GM12872 (cell line): ENCODE data around the gene PLOD3.

ENCODE experiments used
- TF ChIP-seq, protein P1 (sequence below): IDR thresholded peaks from 3 replicates; pipeline ENCODE4 v1.5.1; 2011; ENCODE audit warnings: low read depth, mild to moderate bottlenecking, low read length, moderate library complexity; ENCODE audit not compliant: insufficient read depth

PLOD3 gene

DNA sequence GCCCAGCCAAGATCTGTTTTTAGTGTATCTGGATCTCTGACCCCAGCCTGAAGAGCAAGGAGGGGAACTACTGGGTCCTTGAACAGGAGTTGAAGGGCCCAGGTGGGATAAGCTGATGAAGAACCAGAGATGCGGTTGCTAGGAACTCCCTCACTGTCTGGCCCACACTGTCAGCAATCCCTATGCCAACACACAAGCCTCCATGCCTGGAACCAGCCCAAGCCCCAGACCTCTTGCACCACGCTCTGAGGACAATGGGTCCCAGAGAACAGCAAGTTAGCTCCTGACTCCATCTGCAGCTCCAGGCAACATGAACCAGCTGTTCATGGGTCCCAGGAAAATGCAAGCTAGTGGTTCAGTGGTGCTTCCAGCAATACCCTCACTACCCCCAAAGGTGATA lies 39.7 kb downstream of the PLOD3 start:
- TF ChIP-seq, protein P1, sequence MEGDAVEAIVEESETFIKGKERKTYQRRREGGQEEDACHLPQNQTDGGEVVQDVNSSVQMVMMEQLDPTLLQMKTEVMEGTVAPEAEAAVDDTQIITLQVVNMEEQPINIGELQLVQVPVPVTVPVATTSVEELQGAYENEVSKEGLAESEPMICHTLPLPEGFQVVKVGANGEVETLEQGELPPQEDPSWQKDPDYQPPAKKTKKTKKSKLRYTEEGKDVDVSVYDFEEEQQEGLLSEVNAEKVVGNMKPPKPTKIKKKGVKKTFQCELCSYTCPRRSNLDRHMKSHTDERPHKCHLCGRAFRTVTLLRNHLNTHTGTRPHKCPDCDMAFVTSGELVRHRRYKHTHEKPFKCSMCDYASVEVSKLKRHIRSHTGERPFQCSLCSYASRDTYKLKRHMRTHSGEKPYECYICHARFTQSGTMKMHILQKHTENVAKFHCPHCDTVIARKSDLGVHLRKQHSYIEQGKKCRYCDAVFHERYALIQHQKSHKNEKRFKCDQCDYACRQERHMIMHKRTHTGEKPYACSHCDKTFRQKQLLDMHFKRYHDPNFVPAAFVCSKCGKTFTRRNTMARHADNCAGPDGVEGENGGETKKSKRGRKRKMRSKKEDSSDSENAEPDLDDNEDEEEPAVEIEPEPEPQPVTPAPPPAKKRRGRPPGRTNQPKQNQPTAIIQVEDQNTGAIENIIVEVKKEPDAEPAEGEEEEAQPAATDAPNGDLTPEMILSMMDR = no peak

DNA sequence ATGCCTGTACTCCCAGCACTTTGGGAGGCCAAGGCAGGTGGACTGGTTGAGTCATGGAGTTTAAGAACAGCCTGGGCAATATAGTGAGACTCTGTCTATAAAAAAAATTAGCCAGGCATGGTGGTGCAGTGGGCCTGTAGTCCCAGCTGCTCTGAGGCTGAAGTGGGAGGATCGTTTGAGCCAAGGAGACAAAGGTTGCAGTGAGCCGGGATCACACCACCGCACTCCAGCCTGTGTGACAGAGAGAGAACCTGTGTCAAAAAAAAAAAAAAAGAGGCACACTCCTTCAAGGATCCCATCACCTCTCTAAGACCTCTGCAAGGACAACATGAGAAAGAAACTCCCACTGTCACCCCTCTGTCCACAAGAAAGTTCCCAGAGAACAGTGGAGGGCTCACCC lies 41.7 kb downstream of the PLOD3 start:
- TF ChIP-seq, protein P1 = no peak

DNA sequence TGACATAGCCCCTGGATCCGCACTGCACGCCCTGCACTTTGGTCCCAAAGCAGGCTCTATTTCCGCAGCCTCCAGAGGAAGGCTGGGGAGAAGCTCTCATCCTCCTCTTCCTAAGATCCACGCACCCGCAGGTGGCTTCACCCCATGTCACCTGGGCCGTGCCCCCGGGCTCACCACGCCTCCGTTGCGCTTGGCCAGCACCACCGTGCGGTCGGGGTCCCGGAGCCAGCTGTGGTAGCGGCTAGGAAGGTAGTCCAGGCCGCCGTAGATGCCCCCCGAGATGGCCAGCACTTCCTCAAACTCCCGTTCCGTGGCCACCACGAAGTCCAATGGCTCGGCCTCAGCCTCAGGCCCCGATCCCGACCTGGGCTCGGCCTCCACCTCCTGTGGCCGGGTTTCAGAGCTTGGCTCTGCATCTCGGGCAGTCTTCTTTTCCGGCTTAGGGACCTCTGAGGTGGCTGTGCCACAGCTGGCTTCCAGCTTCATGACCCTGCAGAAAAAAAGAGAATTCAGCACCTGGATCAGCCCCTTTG lies 43.0 kb downstream of the PLOD3 start:
- TF ChIP-seq, protein P1 = no peak

DNA sequence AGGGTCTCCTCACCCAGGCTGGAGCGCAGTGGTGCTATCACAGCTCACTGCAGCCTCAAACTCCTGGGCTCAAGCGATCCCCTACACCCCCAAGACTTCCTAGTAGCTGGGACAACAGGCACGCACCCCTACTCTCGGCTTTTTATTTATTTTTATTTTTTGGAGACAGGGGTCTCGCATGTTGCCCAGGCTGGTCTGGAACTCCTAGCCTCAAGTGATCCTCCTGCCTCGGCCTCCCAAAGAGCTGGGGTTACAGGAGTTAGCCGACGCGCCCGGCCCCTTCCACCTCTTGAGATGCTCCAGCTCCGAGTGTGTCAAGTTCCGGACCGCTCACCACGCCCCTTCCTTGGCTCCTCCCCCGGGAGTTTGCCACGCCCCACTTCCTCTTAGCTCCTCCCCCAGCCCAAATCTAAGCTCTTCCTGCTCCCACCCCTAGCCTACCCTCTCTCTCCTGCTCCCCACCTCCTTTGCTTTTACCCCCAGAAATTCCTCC lies 43.6 kb downstream of the PLOD3 start:
- TF ChIP-seq, protein P1 = no peak

DNA sequence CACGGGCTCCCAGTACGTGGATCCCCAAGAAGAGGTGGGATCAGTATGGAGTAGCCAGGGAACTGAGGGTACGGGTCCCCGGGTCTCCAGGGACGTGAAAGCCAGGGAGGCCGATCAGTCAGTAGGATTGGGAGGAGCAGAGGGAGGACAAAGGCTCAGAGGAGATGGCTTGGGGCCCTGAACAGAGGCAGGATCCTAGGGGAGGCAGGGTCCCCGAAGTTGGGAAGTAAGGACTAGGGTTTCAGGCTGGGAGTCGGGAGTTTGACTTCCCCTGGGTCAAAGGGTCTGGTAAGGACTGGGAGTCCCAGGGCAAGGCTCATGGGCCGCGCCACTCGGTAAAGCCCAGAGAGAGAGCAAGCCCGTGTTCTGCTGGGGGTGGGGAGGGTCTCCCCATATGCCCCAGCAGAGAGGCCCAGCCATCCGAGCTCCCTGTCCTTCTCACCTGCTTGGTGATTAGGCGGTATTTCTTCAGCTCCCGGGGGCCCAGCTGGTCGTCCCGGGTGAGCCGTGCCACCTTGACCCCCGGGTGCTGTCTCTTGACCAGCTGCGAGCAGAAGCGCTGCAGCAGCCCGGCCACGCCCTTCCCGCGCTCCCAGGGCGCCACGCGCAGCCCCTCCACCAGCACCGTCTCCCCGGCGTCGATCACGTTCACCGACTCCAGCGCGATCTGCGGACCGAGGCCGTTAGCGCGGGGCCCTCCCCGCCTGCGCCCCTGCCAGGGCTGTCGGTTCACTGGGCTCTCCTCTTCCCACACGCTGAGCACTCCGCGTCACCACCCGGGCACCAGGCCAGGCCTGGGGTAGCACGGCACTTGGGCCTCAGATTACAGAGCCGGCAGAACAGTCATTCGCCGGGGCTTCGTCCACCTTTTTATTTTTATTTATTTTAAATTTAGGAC lies 44.3 kb downstream of the PLOD3 start:
- TF ChIP-seq, protein P1 = no peak

DNA sequence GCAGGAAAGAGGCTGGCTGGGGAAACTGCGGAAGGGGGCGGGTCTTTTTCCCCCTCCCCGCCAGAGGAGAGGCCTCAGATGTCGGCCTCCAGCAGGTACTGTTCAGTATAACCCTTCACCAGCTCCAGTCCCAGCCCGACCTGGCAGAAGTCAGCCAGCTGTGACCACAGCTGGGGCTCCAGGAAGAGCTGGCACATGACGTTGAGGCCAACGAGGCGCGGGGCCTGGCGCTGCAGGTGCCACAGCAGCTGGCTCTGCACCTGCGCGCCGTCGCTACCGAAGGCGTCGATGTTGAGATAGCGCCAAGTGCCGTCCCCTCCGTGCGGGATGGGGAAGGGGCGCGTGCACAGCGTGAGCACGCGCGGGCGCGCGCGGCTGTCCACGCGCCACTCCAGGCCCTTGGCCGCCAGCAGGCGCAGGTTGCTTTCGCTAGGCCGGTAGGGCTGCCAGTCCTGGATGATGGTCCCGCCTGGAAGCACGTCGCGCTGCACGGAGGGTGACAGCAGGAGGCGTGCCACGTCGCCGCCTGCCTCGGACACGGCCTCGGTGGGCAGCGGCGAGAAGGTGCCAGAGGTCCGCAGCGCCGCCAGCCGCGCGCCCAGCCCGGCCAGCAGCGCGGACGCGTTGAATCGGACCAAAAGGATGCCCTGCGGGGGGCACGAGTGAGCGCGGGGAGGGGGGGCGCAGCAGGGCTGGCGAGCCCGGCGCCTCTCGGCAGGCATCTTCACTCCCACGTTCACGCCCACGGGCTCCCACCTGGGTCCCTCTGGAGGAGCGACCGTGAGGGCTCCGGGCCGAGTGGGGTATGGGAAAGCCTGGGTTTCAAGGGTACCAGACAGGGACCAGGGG lies 45.2 kb downstream of the PLOD3 start:
- TF ChIP-seq, protein P1 = no peak

DNA sequence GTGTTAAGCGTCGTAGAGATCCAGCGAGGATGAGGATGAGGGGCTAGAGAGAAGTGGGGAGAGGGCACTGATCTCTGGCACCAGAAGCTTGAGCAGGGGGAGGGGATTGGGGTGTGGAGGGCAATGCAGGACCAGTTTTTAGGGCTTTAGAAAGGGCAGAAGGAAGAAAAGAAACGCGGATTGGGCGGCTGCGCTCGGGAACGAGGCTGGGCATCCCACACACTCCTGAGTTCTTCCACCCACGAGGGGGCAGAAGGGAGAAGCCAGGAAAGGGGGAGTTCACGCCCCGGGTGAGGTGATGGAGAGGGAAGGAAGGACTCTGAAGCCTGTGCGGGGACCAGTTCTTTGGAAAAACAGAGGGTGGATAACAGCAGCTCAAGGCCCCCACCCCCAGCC lies 45.9 kb downstream of the PLOD3 start:
- TF ChIP-seq, protein P1 = 0 out of 3 replicates have a peak, but pooled peaks have one; percentile 1
